HCT116 (cell line): Measurements from ENCODE around the gene CDHR4.

Source experiments
- CTCF ChIP-seq, 3 experiments: fragments of 200-600 bp in 1 of 3; sonication (generic) in 1 of 3; IDR thresholded peaks in 2 of 3; conservative IDR thresholded peaks in 1 of 3; 2 replicates each; pipeline ENCODE4 v1.5.1; 2012 to 2017; ENCODE audit warnings: low read depth in 2 of 3, low read length in 2 of 3, antibody characterized with exemption in 1 of 3, borderline replicate concordance in 1 of 3, control low read depth in 1 of 3, mild to moderate bottlenecking in 1 of 3, mixed read lengths in 1 of 3, mixed run types in 1 of 3, moderate library complexity in 1 of 3; ENCODE audit not compliant: insufficient read depth in 1 of 3
- JUND ChIP-seq: IDR thresholded peaks from 2 replicates; pipeline ENCODE4 v1.6.1; 2012
- MAX ChIP-seq: IDR thresholded peaks from 2 replicates; pipeline ENCODE4 v1.6.1; 2012
- POLR2A ChIP-seq: IDR thresholded peaks from 2 replicates; pipeline ENCODE4 v1.7.0; 2011; ENCODE audit warnings: borderline replicate concordance; ENCODE audit not compliant: insufficient read depth, insufficient read length; ENCODE audit errors: extremely low read depth
- POLR2AphosphoS5 ChIP-seq: IDR thresholded peaks from 2 replicates; pipeline ENCODE4 v1.6.1; 2011; ENCODE audit warnings: mild to moderate bottlenecking, low read depth, low read length, moderate library complexity
- REST ChIP-seq: IDR thresholded peaks from 2 replicates; pipeline ENCODE4 v1.6.1; 2012; ENCODE audit warnings: low read depth
- YY1 ChIP-seq: IDR thresholded peaks from 2 replicates; pipeline ENCODE4 v1.6.1; 2011; ENCODE audit warnings: low read length, low read depth, moderate library complexity, mild to moderate bottlenecking; ENCODE audit not compliant: insufficient replicate concordance; ENCODE audit errors: extremely low read depth
- ZNF274 ChIP-seq: fragments of 200-500 bp; sonication (Bioruptor generic); IDR thresholded peaks from 2 replicates; pipeline ENCODE4 v1.6.1; 2014; ENCODE audit warnings: mild to moderate bottlenecking, low read depth, low read length, inconsistent platforms

- TF ChIP-seq CTCF (IDR thresholded peaks at IDR 0.05 in 2 of 3, conservative IDR thresholded peaks at IDR 0.05 in 1 of 3; ENCODE audit: borderline replicate concordance in 1 of 3, insufficient read depth in 1 of 3, low read depth in 2 of 3, low read length in 2 of 3) (no peak), POLR2A (no peak), REST (no peak), POLR2AphosphoS5 (no peak), JUND (no peak), ZNF274 (no peak), YY1 (no peak), MAX (no peak)
Measured at GRCh38 chr3:49747792-49748480, 51.7 kb downstream of the CDHR4 start.
